ENCODE results near the gene PRSS12.

GRCh38 chr4:118344801-118345200, 8.0 kb downstream of the PRSS12 start:
- TF ChIP-seq CTCF (IDR thresholded peaks at IDR 0.05; ENCODE audit: low read depth, low read length) = no peak
- TF ChIP-seq, protein P1, sequence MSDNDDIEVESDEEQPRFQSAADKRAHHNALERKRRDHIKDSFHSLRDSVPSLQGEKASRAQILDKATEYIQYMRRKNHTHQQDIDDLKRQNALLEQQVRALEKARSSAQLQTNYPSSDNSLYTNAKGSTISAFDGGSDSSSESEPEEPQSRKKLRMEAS (IDR thresholded peaks at IDR 0.05; ENCODE audit: low read depth, low read length) = no peak
- no peak for TF ChIP-seq MYC (IDR thresholded peaks at IDR 0.05; ENCODE audit: low read depth, low read length)
- TF ChIP-seq POLR2A (IDR thresholded peaks at IDR 0.05; ENCODE audit: extremely low read depth, insufficient read length) = no peak

Measured in NB4 (cell line).